Lower leg skin (tissue), 3 donors: ENCODE measurements around the gene CCL3.
"Not testable (repeated sequence)": the region's sequence is repeated elsewhere in the genome, so short reads cannot be mapped to it uniquely, and the experiment has no call there.

ENCODE experiments used
- POLR2A ChIP-seq, 2 donors: fragments of 450-650 bp; IDR thresholded peaks; one replicate each; pipeline ENCODE4 v1.6.1; 2016 to 2017; ENCODE audit warnings: antibody characterized with exemption in 2 of 2, mild to moderate bottlenecking in 1 of 2, moderate library complexity in 1 of 2
- TF ChIP-seq, protein P1 (sequence below), 3 donors: fragments of 450-650 bp; IDR thresholded peaks; one replicate each; pipeline ENCODE4 v1.5.1; 2016; ENCODE audit warnings: antibody characterized with exemption in 3 of 3, mild to moderate bottlenecking in 3 of 3, moderate library complexity in 2 of 3

DNA sequence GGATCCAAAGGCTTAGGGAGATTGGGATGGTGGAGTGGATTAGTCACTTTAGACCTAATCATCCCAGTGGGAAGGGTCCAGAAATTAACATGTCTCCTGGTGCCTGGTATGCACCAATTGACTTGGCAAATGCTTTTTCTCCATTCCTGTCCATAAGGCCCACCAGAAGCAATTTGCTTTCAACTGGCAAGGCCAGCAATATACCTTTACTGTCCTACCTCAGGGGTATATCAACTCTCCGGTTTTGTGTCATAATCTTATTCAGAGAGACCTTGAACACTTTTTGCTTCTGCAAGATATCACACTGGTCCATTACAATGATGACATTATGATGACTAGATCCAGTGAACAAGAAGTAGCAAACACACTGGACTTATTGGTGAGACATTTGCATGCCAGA is 23.2 kb upstream of the CCL3 start:
- TF ChIP-seq, protein P1, sequence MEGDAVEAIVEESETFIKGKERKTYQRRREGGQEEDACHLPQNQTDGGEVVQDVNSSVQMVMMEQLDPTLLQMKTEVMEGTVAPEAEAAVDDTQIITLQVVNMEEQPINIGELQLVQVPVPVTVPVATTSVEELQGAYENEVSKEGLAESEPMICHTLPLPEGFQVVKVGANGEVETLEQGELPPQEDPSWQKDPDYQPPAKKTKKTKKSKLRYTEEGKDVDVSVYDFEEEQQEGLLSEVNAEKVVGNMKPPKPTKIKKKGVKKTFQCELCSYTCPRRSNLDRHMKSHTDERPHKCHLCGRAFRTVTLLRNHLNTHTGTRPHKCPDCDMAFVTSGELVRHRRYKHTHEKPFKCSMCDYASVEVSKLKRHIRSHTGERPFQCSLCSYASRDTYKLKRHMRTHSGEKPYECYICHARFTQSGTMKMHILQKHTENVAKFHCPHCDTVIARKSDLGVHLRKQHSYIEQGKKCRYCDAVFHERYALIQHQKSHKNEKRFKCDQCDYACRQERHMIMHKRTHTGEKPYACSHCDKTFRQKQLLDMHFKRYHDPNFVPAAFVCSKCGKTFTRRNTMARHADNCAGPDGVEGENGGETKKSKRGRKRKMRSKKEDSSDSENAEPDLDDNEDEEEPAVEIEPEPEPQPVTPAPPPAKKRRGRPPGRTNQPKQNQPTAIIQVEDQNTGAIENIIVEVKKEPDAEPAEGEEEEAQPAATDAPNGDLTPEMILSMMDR (IDR thresholded peaks at IDR 0.05) = not testable (repeated sequence)
- not testable (repeated sequence) for TF ChIP-seq POLR2A (IDR thresholded peaks at IDR 0.05)
